Epithelial cell of esophagus (primary cell): ENCODE measurements around the gene TCF25.
"Not testable (repeated sequence)": the region's sequence is repeated elsewhere in the genome, so short reads cannot be mapped to it uniquely, and the experiment has no call there.

Source experiments
- DNase-seq: peaks from one replicate; pipeline ENCODE4 v3.0.0; 2010; ENCODE audit warnings: low read depth
- H3K4me3 ChIP-seq: 2 replicates; pipeline ENCODE4 v1.5.1; 2011; ENCODE audit warnings: mild to moderate bottlenecking, low read length, control low read depth
- CTCF ChIP-seq: IDR thresholded peaks from 2 replicates; pipeline ENCODE4 v1.5.1; 2011; ENCODE audit warnings: low read depth, mild to moderate bottlenecking, low read length, control low read depth, inconsistent platforms; ENCODE audit not compliant: insufficient read depth; ENCODE audit errors: missing control alignments

The TCF25 gene

DNA sequence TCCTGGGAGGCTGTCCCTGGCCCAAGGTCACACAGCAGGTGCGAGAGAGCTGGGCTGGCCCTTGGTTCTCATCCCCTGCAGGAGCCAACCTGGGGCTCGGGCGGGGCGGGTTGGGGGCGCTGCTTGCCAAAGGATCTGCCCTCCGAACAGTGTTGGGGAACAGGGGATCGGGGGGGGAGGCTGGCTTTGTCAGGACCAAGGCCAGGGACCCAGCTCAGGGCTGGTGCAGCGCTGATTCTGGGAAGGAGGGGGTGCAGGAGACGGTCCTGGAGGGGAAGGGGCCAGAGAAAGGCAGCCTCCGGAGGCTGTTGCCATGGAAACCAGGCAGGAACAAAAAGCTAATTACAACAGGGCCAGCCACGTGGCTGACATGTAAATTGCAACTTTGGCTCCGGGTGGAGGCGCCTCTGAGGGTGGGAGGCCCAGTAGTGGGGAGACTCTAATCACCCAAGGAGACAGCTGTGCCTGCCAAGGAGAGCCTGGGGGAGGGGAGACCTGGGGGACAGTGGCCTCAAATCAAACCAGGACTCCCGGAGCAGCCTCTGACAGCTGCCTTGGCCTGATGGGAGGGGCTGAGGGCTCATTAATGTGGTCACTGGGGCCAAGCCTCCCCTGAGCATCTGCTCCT, 51.0 kb downstream of the TCF25 start:
- DNase-seq = peak; percentile 44
- TF ChIP-seq CTCF = no peak
- no peak overlapping the region for H3K4me3 ChIP-seq

DNA sequence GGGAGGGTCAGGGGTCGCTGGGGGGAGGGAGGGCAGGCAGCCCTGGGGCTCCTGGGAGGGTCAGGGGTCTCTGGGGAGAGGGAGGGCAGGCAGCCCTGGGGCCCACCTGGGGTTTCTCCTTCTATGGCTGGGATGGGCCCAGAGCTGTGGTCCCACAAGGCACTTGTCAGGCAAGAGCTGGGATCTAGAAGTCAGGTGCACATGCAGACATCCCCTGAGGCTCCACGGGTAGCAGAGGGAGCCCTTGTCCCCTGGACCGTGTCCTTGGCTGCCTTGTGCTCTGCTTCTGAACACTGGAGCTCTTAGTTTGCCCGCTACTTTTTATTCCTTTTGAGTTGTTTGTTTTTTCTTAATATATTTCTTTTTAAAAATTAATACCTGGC, 51.5 kb downstream of the TCF25 start:
- H3K4me3 ChIP-seq = no peak overlapping the region
- DNase-seq = no peak
- TF ChIP-seq CTCF = no peak

- DNase-seq = no peak
- TF ChIP-seq CTCF = no peak
- peak overlapping the region; percentile 44 for H3K4me3 ChIP-seq
These were observed 52.2 kb downstream of the TCF25 start for GRCh38 chr16:89925596-89926079.

DNA sequence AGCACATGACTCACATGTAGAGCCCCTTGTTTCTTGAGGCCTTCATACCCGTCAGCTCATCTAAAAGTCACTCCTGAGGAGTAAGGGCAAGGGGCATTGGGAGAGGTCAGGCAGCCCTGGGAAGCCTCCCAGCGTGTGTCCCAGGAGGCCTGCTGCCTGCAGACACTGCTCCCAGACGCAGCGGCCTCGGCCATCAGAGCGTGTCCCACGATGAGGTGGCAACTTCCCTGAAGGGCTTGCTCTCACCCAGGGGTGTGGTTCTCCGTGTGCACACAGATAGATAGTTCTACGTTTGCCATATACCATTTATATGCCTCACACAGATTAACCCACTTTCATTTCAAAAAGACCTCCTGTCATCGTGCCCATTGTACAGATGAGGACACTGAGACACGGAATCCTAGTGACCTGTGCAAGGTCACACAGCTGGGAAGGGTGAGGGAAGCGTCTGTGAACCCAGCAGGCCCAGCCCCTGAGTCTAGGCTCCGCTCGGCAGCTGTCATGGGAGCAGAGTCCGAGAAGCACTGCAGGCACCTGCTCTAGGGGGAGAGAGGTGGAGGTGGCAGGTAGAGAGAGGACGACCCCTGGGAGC, 58.0 kb downstream of the TCF25 start:
- no peak for DNase-seq
- H3K4me3 ChIP-seq = no peak overlapping the region
- no peak for TF ChIP-seq CTCF

- no peak overlapping the region for H3K4me3 ChIP-seq
- DNase-seq = no peak
- no peak for TF ChIP-seq CTCF
These were observed 58.6 kb downstream of the TCF25 start for GRCh38 chr16:89931964-89932363.

- not testable (repeated sequence) for DNase-seq, H3K4me3 ChIP-seq
These were observed 60.6 kb downstream of the TCF25 start for GRCh38 chr16:89934019-89934418.

DNA sequence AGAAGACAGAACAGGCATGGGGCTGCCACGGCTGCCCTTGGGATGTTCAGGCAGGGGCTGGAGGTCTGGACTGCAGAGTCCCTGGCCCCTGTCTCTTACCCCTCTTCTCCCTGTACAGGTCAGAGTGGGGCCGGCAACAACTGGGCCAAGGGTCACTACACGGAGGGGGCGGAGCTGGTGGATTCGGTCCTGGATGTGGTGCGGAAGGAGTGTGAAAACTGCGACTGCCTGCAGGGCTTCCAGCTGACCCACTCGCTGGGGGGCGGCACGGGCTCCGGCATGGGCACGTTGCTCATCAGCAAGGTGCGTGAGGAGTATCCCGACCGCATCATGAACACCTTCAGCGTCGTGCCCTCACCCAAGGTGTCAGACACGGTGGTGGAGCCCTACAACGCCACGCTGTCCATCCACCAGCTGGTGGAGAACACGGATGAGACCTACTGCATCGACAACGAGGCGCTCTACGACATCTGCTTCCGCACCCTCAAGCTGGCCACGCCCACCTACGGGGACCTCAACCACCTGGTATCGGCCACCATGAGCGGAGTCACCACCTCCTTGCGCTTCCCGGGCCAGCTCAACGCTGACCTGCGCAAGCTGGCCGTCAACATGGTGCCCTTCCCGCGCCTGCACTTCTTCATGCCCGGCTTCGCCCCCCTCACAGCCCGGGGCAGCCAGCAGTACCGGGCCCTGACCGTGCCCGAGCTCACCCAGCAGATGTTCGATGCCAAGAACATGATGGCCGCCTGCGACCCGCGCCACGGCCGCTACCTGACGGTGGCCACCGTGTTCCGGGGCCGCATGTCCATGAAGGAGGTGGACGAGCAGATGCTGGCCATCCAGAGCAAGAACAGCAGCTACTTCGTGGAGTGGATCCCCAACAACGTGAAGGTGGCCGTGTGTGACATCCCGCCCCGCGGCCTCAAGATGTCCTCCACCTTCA, 61.5 kb downstream of the TCF25 start:
- DNase-seq = no peak
- TF ChIP-seq CTCF = no peak
- no peak overlapping the region for H3K4me3 ChIP-seq

DNA sequence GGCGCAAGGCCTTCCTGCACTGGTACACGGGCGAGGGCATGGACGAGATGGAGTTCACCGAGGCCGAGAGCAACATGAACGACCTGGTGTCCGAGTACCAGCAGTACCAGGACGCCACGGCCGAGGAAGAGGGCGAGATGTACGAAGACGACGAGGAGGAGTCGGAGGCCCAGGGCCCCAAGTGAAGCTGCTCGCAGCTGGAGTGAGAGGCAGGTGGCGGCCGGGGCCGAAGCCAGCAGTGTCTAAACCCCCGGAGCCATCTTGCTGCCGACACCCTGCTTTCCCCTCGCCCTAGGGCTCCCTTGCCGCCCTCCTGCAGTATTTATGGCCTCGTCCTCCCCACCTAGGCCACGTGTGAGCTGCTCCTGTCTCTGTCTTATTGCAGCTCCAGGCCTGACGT, 62.2 kb downstream of the TCF25 start:
- H3K4me3 ChIP-seq, DNase-seq: not testable (repeated sequence)
